GM19099 (cell line): ENCODE results near the gene SOCS1.

Experiments used
- POLR2A ChIP-seq: IDR thresholded peaks from 3 replicates; pipeline ENCODE4 v1.6.1; 2011; ENCODE audit warnings: low read depth; ENCODE audit not compliant: insufficient read length; ENCODE audit errors: extremely low read depth

SOCS1 gene

GRCh38 chr16:11272921-11273720, 17.1 kb upstream of the SOCS1 start, which contains the start of gene PRM3:
Gene PRM3 (minus strand): TSS chr16:11273629. CDS start chr16:11273595, 34 bp downstream.
- TF ChIP-seq POLR2A, result no peak

DNA sequence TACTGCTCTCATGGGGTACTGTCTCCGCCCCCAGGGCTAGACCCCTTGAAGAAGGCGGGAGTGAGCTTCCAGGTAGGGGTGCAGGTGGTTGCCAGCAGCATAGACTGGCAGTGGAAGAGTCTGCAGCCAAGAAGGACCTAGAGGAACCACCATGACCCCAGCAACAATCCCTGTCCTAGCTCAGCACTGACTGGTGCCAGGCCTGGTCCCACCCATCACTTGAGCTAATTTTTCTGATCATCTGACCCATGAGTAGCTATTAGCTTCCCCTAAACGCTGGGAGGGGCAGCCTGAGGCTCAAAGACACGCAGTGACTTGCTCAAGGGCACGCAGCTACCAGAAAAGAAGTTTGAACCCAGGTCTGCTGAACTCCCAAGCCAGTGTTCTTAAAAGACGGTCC, 16.5 kb upstream of the SOCS1 start:
- no peak for TF ChIP-seq POLR2A

GRCh38 chr16:11271610-11272009, 15.6 kb upstream of the SOCS1 start:
- no peak for TF ChIP-seq POLR2A

- no peak for TF ChIP-seq POLR2A
Measured at GRCh38 chr16:11270602-11271162, 14.7 kb upstream of the SOCS1 start.

DNA sequence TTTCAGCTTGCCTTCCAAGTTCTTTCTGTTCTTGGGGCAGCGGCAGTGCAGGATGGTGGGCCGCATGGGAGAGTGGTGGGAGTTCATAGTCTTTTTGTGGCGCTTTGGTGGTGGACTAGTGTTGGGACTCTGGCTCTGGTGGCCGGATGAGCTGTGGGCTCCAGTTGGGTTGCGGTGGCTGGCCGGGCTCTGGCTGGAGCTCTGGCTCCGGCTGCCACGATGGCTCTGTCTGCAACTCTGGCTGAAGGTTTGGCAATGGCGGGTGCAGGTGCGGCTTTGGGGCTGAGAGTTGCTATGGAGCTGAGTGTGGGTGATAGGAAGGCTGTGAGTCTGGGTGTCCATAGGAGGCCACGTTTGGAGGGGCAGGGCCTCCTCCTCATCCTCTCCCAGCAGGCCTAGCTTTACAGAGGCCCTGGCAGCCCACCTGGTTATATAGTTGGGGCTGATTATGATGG, 12.9 kb upstream of the SOCS1 start, which contains the start of gene TNP2:
TSS of gene TNP2 (minus strand) at position 405 of the 455 bp plus-strand sequence. CDS start at position 342, 63 bp downstream.
- TF ChIP-seq POLR2A, result no peak

DNA sequence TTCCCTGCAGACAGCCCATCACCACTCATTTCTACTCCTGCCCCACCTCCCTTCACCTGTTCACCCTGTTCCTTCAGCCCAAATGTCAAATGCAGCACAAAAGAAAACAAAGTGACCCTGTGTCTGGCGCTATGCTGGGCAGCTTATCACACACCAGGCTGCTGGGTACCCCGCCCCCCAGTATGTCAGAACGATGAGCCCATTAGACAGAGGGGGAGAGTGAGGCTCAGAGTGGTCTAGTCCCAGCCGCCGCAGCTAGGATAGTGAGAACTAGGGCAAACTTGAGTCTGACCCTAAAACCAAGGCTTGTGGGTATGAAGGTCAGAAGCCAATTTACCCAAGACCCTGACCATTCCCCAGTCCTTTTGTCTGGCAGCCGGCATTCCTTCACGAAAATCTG, 9.1 kb upstream of the SOCS1 start:
- TF ChIP-seq POLR2A, result no peak

DNA sequence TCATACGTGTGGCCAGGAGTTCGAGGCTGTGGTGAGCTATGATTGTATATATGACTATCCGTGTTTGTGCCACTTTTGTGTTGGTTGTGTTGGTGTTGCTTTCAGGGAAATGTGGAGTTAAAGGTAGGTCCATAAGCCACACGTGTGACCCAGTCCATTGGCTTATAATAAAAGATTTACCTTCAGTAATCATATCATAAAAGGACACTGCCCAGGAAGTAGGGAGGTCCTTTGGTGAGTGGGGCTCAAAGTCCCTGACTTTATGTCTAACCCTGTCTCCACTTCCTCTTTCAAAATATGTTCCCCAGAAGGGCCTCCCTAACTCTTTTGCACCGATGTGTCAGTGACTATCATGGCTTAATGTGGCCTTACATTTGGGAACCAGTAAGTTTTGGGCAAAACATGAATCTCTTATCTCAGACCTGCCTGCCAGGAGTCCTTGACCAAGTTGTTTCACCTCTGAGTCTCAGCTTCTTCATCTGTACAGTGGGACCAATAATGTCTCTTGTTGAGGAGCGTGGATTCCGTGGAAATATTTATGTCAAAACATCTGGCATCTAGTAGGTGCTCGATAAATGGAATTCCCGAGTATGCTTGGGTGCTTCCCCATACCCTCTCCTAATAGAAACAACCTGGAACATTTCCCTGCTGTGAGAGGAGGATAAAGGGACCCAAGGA, 8.3 kb upstream of the SOCS1 start:
- no peak for TF ChIP-seq POLR2A

- no peak for TF ChIP-seq POLR2A
Measured at GRCh38 chr16:11263737-11264136, 7.7 kb upstream of the SOCS1 start.

DNA sequence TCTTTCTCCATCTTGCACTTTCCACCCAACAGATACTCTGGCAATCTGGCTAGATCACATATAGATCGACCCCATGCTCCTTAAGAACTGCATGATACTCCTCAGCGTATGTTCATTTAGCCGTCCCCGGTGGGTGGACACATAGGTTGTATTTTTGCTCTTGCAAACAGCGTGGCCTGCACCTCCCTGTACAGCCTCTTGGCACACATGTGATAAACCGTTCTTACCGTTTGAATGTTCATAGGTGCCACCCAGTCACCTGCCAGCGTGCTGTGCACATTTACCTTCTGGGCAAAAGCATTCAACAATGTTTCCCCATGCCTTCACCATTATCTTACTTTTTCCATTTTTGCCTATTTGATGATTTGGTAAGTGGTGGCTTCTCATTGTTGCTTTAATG, 6.9 kb upstream of the SOCS1 start:
- TF ChIP-seq POLR2A, result no peak

- no peak for TF ChIP-seq POLR2A
Measured at GRCh38 chr16:11260596-11260966, 4.6 kb upstream of the SOCS1 start.

DNA sequence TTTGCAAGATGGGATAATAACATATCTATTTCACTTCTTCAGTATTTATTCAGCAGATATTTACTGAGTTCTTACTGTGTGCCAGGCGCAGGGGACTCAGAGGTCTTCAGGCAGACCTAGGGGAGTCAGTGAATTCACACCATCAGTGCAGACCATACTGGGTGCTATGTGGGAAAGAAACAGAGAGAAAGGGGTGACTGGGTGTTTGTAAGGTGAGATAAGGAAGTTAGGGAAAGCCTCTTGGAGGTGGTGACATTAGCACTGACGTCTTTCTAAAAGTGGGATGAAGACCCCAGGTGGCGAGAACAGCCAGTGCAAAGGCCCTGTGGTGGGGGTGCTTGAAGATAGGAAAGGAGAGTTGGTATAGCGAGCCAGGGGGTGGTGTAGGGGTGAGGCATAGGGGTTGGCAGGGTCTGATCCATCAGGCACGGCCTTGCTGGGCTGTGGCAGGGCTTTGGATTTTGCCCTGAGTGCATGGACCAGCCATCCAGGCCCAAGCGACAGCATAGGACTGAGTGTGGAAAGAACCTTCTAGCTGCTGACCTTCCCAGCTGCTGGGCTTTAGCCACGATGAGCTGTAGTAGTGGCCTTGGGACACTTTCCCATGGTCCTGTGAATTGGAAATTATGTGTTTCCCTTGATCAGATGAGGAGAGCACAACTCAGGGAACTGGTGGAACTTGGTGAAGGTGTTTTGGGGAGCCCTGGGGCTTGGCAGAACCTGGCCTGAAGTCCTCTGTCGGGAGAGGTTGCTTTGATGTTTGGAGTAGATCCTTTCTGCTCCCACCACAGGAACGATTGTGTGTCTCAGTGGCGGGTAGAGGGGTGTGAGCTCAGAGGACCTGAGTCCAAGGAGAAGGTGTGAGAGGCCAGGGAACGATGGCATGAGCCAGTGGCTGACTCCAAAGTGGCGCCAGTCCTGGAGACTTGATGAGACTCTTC, 3.9 kb upstream of the SOCS1 start:
- TF ChIP-seq POLR2A, result no peak

DNA sequence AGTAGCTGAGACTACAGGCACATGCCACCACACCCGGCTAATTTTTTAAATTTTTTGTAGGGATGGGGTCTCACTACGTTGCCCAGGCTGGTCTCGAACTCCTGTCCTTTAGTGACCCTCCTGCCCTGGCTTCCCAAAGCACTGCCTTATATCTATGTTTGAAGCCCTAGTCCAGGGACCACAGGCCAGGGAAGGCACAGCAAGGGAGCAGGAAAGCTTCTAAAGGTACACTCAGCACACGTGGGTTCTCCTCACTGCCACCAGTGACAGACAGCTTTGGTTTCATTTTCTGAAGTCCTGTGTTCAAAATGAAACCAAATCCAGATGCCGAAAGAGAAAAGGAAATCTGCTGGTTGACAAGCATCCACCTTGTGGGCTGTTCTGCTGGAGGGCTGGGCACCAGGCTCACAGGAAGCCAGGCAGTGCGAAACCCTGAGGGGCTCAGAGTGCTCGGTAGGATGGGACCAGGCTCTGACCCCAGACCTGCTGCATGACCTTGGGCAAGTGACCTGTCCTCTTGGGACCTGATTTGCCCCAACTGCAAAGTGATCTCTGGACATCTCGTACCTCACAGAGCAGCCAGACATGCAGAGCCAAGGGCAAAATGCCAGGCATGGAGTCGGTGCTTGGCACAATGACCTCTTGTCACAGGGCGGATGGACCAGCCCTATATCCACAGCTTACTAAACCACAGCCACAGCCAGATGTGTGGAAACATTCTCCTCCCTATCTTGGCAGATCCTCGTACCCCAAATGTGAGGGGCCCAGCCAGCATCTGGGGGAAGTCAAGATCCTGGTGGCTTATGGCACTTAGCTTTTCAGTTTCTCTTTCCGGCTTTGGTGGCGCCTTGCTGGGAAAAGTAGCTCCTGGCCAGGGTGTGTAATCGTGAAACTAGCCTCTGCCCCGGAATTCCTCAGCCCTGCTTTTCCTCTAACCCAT, 2.8 kb upstream of the SOCS1 start:
- no peak for TF ChIP-seq POLR2A

GRCh38 chr16:11257131-11257938, 1.3 kb upstream of the SOCS1 start:
- TF ChIP-seq POLR2A, result no peak
